Measurements from ENCODE around the gene MLX.
A peak's percentile ranks its signal among the peaks of the same experiment; 100 is the strongest.
"Not testable (repeated sequence)": the region's sequence is repeated elsewhere in the genome, so short reads cannot be mapped to it uniquely, and the experiment has no call there.

The MLX gene

DNA sequence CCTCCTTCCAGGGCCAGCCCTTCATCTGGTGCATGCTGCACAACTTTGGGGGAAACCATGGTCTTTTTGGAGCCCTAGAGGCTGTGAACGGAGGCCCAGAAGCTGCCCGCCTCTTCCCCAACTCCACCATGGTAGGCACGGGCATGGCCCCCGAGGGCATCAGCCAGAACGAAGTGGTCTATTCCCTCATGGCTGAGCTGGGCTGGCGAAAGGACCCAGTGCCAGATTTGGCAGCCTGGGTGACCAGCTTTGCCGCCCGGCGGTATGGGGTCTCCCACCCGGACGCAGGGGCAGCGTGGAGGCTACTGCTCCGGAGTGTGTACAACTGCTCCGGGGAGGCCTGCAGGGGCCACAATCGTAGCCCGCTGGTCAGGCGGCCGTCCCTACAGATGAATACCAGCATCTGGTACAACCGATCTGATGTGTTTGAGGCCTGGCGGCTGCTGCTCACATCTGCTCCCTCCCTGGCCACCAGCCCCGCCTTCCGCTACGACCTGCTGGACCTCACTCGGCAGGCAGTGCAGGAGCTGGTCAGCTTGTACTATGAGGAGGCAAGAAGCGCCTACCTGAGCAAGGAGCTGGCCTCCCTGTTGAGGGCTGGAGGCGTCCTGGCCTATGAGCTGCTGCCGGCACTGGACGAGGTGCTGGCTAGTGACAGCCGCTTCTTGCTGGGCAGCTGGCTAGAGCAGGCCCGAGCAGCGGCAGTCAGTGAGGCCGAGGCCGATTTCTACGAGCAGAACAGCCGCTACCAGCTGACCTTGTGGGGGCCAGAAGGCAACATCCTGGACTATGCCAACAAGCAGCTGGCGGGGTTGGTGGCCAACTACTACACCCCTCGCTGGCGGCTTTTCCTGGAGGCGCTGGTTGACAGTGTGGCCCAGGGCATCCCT, 23.5 kb upstream of the MLX start:
- TF ChIP-seq GATA3 (IDR thresholded peaks at IDR 0.05; ENCODE audit: low read depth, low read length) (no peak), GATA2 (IDR thresholded peaks at IDR 0.05; ENCODE audit: low read depth, low read length) (no peak)

DNA sequence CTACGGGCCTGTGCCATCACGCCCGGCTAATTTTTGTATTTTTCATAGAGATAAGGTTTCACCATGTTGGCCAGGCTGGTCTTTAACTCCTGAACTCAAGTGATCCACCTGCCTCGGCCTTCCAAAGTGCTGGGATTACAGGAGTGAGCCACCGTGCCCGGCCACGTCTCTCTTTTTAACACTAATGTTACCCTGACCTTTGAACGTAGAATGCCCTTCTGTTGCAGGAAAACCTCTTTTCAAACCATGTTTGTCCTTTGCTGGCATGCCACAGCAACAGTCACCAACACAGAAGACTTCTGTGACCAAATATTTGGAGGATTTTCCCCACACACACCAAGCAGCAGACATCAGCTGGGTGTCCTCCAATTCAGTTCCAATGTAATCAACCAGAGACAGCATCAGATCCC, 22.0 kb upstream of the MLX start:
- TF ChIP-seq GATA2 (IDR thresholded peaks at IDR 0.05; ENCODE audit: low read depth, low read length), result no peak

DNA sequence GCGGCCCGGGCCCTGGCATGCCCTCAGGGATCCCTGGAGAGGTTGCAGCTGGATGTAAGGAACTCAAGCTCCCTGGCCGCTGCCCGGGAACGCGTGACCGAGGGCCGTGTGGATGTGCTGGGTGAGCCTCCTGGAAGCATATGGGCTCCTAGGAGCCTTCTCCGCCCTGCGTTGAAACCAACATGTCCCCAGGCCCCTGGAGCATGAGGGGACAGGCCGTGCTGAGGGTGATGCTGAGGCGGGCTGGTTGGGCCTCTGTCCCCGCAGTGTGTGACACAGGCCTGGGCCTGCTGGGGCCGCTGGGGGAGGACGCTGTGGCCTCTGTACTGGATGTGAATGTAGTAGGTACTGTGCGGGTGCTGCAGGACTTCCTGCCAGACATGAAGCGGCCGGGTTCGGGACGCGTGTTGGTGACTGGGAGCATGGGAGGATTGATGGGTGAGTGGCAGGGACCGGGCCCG, 19.9 kb upstream of the MLX start:
- TF ChIP-seq GATA3 (IDR thresholded peaks at IDR 0.05; ENCODE audit: low read depth, low read length) (no peak), GATA2 (IDR thresholded peaks at IDR 0.05; ENCODE audit: low read depth, low read length) (no peak)

DNA sequence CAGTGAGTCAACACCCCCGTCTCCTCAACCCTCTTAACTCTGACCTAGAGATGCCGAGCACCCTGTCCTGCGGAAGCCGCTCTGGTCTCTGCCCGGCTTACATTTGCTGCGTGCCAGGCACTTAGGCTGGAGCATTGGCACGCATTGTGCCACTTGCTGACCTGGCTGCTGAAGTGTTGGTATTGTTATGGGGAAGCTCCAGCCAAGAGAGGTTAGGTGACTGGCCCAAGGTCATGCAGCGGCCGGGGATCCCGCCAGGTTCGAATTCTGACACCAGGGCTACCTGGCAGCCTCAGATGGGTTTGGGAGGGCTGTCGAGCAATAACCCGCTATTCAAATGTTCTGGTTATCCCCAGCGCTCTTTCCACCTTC, 19.2 kb upstream of the MLX start:
- TF ChIP-seq GATA2 (IDR thresholded peaks at IDR 0.05; ENCODE audit: low read depth, low read length), result no peak
- TF ChIP-seq GATA3 (IDR thresholded peaks at IDR 0.05; ENCODE audit: low read depth, low read length), result no peak

DNA sequence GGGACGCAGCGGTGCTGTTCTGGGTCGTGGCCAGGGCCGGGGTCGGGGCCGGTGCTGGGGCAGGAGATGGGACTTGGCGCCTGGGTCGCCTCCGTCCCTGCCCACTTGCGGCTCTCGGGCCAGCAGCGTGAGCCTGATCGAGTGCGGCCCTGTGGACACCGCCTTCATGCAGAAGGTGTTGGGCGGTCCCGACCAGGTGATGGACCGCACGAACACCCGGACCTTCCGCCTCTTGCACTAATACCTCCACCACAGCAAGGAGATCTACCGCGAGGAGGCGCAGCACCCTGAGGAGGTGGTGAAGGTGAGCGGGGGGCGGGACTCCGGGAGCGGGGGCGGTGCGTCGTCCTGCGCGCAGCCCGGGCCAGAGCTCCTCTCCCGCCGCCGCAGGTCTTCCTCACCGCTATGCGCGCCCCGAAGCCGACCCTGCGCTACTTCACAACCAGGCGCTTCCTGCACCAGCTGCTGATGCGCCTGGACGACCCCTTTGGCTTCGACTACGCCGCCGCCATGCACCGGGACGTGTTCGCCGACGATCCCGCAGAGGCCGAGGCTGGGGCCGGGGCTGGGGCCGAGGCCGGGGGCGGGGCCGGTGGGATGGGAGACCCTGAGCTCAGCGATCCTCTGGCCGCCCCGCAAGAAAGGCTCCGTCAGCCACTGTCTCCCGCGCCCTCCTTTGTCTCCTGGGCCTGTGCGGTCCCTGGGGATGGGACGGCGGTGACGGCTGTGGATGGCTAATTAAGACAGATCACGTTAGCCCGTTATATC, 18.6 kb upstream of the MLX start:
- TF ChIP-seq GATA2 (IDR thresholded peaks at IDR 0.05; ENCODE audit: low read depth, low read length) (no peak), GATA3 (IDR thresholded peaks at IDR 0.05; ENCODE audit: low read depth, low read length) (no peak)

DNA sequence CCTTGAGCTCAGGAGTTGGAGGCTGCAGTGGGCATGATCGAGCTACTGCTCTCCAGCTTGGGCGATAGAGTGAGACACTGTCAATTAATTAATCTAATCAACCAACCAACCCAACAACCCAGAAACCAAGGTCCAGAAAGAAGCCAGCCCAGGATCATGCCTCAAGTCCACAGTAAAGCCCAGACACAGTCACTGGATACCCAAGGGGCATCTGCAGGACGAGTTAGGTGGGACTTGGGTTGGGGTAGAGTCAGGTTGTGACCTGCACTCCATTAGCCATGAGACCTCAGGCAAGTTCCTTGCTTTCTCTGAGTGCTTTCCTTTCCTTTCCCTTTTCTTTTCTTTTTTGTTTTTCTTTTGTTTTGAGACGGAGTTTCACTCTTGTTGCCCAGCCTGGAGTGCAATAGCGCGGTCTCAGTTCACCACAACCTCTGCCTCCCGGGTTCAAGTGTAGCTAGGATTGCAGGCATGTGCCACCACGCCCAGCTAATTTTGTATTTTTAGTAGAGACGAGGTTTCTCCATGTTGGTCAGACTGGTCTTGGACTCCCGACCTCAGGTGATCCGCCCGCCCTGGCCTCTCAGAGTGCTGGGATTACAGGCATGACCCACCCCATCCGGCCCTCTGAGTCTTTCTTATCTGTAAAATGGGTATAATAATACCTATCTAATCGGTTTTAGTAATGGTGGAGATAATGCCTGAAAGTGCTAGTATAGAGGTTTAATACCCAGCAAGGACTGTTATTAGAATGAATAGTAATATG, 17.7 kb upstream of the MLX start:
- TF ChIP-seq GATA3 (IDR thresholded peaks at IDR 0.05; ENCODE audit: low read depth, low read length) (no peak), GATA2 (IDR thresholded peaks at IDR 0.05; ENCODE audit: low read depth, low read length) (no peak)

DNA sequence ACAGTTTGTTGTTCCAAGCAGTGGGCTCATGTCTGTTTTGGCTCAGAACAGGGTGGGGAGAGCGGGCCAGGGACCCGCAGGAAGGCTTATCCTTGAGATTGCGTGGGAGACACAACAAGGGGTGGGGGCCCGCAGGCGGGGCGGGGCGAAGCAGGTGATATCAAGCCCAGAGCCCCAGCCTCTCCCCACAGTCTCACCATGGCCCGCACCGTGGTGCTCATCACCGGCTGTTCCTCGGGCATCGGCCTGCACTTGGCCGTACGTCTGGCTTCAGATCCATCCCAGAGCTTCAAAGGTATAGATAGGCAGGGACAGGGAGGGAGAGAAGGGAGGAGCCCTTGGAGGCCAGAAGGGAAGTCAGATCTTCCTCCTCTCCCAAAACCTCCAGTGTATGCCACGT, 14.2 kb upstream of the MLX start, which contains the start of gene HSD17B1:
Gene HSD17B1 (plus strand): TSS at position 188 of the 400 bp plus-strand sequence. CDS start 11 bp downstream, at position 199.
- TF ChIP-seq GATA2, GATA3 (IDR thresholded peaks at IDR 0.05; ENCODE audit: low read depth, low read length): not testable (repeated sequence)

DNA sequence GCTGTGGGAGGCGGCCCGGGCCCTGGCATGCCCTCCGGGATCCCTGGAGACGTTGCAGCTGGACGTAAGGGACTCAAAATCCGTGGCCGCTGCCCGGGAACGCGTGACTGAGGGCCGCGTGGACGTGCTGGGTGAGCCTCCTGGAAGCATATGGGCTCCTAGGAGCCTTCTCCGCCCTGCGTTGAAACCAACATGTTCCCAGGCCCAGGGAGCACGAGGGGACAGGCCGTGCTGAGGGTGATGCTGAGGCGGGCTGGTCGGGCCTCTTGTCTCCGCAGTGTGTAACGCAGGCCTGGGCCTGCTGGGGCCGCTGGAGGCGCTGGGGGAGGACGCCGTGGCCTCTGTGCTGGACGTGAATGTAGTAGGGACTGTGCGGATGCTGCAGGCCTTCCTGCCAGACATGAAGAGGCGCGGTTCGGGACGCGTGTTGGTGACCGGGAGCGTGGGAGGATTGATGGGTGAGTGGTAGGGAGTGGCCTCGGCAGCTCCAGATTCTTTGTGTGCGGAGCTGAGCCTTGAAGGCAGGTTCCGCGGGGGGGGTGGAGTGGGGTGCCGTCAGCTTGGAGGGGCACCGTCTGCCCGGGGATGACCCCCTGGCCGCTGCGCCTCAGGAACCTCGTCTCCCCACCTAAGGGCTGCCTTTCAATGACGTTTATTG, 13.6 kb upstream of the MLX start:
- TF ChIP-seq GATA2 (IDR thresholded peaks at IDR 0.05; ENCODE audit: low read depth, low read length) (no peak), GATA3 (IDR thresholded peaks at IDR 0.05; ENCODE audit: low read depth, low read length) (no peak)

DNA sequence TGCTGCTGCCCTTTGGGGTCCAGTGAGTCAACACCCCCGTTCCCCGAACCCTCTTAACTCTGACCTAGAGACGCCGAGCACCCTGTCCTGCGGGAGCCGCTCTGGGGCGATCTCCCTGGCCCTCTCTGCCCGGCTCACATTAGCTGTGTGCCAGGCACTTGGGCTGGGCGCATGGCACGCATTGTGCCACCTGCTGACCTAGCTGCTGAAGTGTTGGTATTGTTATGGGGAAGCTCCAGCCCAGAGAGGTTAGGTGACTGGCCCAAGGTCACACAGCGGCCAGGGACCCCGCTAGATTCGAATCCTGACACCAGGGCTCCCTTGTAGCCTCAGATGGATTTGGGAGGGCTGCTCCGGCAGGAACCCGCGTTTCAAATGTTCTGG, 13.0 kb upstream of the MLX start:
- no peak for TF ChIP-seq GATA3 (IDR thresholded peaks at IDR 0.05; ENCODE audit: low read depth, low read length)
- no peak for TF ChIP-seq GATA2 (IDR thresholded peaks at IDR 0.05; ENCODE audit: low read depth, low read length)

DNA sequence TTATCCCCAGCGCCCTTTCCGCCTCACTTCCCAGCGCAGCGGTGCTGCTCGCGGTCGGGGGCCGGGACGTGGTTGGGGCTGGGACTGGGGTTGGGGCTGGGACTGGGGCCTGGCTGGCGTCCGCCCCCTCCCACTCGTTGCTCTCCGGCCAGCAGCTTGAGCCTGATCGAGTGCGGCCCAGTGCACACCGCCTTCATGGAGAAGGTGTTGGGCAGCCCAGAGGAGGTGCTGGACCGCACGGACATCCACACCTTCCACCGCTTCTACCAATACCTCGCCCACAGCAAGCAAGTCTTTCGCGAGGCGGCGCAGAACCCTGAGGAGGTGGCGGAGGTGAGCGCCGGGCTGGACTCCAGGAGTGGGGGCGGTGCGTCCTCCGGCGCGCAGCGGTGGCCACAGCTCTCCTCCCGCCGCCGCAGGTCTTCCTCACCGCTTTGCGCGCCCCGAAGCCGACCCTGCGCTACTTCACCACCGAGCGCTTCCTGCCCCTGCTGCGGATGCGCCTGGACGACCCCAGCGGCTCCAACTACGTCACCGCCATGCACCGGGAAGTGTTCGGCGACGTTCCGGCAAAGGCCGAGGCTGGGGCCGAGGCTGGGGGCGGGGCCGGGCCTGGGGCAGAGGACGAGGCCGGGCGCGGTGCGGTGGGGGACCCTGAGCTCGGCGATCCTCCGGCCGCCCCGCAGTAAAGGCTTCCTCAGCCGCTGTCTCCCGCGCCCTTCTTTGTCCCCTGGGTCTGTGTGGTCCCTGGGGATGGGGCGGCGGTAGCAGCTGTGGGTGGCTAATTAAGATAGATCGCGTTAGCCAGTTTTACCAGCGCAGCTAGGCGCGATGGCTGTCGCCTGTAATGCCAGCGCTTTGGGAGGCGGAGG, 12.4 kb upstream of the MLX start:
- no peak for TF ChIP-seq GATA3 (IDR thresholded peaks at IDR 0.05; ENCODE audit: low read depth, low read length)
- TF ChIP-seq GATA2 (IDR thresholded peaks at IDR 0.05; ENCODE audit: low read depth, low read length), result no peak

DNA sequence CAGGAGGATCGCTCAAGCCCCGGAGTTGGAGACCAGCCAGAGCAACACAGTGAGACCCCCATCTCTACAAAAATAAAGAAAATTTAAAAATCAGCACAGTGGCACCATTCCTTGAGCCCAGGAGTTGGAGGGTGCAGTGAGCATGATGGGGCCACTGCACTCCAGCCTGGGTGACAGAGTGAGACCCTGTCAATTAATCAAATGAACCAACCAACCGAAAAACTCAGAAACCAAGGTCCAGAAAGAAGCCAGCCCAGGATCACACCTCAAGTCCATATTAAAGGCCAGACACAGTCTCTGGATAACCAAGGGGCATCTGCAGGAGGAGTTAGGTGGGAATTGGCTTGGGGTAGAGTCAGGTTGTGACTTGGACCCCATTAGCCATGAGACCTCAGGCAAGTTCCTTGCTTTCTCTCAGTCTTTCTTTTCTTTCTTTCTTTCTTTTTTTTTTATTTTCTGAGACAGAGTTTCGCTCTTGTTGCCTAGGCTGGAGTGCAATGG, 11.7 kb upstream of the MLX start:
- TF ChIP-seq GATA2 (IDR thresholded peaks at IDR 0.05; ENCODE audit: low read depth, low read length) (no peak), GATA3 (IDR thresholded peaks at IDR 0.05; ENCODE audit: low read depth, low read length) (no peak)

DNA sequence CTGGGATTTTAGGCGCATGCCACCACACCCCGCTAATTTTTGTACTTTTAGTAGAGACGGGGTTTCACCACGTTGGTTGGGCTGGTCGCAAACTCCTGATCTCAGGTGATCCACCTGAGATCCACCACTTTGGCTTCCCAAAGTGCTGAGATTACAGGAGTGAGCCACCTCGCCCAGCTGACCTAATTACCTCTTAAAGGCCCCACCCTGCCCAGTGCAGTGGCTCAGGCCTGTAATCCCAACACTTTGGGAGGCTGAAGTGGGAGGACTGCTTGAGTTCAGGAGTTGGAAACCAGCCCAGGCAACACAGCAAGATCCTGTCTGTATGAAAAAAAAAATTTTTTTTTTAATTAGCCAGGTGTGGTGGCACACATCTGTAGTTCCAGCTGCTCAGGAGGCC, 7.8 kb upstream of the MLX start:
- TF ChIP-seq GATA2 (IDR thresholded peaks at IDR 0.05; ENCODE audit: low read depth, low read length) (no peak), GATA3 (IDR thresholded peaks at IDR 0.05; ENCODE audit: low read depth, low read length) (no peak)

DNA sequence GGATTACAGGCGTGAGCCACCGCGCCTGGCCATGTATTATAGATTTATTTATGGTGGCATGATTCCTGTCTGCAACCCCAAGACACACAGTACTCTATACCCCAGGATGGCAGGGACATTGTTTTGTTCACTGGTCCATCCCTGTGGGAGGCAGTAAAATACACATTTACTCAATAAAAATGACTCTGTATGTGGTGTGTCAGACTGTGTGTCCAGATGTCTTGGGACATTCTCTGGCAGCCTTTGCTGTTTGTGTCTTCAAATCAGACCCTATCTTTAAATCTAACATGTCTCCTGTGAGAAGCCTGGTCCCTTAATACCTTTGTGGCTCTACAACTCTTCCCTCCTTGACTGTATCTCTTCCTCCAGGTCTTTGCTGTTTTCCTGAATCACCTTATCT, 6.7 kb upstream of the MLX start:
- TF ChIP-seq GATA3 (IDR thresholded peaks at IDR 0.05; ENCODE audit: low read depth, low read length) (no peak), GATA2 (IDR thresholded peaks at IDR 0.05; ENCODE audit: low read depth, low read length) (peak; percentile 33; the same call in 1 of the 2 replicates)
